ENCODE results near the gene BCAT1.

- TF ChIP-seq ATF3 (IDR thresholded peaks at IDR 0.05) (no peak), ATF3 (CRISPR knock-in tag; conservative IDR thresholded peaks at IDR 0.05) (no peak), CTCF (IDR thresholded peaks at IDR 0.05 in 2 of 3, conservative IDR thresholded peaks at IDR 0.05 in 1 of 3; ENCODE audit: insufficient read depth in 2 of 3, low read depth in 1 of 3, low read length in 3 of 3) (no peak), TARDBP (IDR thresholded peaks at IDR 0.05) (no peak), NR2C2 (CRISPR knock-in tag; IDR thresholded peaks at IDR 0.05) (no peak), NR2C2 (tag; IDR thresholded peaks at IDR 0.05) (no peak), HCFC1 (IDR thresholded peaks at IDR 0.05; ENCODE audit: low read depth, low read length) (no peak), POLR2AphosphoS5 (IDR thresholded peaks at IDR 0.05; ENCODE audit: control insufficient read depth, insufficient read depth, low read depth, low read length) (0 out of 2 replicates have a peak, but pooled peaks have one; percentile 34)
Measured at GRCh38 chr12:24861766-24862540, 86.9 kb downstream of the BCAT1 start.
